Measurements from ENCODE around the gene ADM. TPM values are rescaled to one million over a fixed set of nuclear protein-coding genes. Genes with fewer than 3 reads are reported as not detected.

ADM gene
- total and polyA plus RNA-seq, 2 experiments from 2014 or later = 75.8 to 95.9 TPM

- TF ChIP-seq ZNF462 (CRISPR knock-in tag; IDR thresholded peaks at IDR 0.05) (no peak), JUNB (IDR thresholded peaks at IDR 0.05; ENCODE audit: unreplicated experiment) (no peak), ZNF331 (CRISPR knock-in tag; IDR thresholded peaks at IDR 0.05; ENCODE audit: low read depth) (no peak), NANOG (IDR thresholded peaks at IDR 0.05; ENCODE audit: borderline replicate concordance) (no peak), REST (IDR thresholded peaks at IDR 0.05; ENCODE audit: unreplicated experiment) (no peak), ETS1 (IDR thresholded peaks at IDR 0.05) (no peak)
These were observed 28.6 kb downstream of the ADM start (continued) for GRCh38 chr11:10333490-10333889.
